Measurements from ENCODE around the gene ODAD4.

Gene ODAD4

GRCh38 chr17:41943492-41943891, 13.1 kb downstream of the ODAD4 start:
- no peak for DNase-seq

DNA sequence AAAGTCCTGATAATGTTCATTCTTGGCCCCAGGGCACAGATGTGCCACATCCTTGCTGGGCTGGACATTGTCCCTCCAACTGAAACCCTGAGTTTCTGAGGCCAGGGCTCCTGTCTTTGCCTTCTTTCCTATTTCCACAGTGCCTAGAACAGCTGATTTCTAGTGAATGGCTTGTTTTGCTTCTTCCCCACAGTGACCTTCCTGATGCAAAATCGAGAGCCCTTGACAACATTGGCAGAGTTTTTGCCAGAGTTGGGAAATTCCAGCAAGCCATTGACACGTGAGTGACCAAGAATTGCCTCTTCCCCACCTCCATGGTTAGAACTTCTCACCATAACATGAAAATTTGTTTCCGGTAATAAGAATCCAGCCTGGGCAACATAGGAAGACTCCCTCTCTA, 14.5 kb downstream of the ODAD4 start:
- DNase-seq = no peak

GRCh38 chr17:41948762-41949460, 18.5 kb downstream of the ODAD4 start:
- DNase-seq = no peak

DNA sequence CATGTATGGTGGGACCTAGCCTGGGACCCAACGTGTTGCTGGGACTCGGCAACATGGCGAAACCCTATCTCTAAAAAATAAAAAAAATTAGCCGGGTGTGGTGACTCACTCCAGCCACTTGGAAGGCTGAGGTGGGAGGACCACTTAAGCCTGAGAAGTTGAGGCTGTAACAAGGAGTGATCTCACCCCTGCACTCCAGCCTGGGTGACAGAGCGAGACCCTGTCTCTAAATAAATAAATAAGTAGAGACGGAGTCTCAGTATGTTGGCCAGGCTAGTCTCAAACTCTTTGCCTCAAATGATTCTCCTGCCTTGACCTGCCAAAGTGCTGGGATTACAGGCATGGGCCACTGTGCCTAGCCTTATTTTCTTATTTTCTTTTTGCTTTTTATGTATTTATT, 26.1 kb downstream of the ODAD4 start:
- no peak for DNase-seq

GRCh38 chr17:41957031-41957868, 26.8 kb downstream of the ODAD4 start:
- no peak for DNase-seq

DNA sequence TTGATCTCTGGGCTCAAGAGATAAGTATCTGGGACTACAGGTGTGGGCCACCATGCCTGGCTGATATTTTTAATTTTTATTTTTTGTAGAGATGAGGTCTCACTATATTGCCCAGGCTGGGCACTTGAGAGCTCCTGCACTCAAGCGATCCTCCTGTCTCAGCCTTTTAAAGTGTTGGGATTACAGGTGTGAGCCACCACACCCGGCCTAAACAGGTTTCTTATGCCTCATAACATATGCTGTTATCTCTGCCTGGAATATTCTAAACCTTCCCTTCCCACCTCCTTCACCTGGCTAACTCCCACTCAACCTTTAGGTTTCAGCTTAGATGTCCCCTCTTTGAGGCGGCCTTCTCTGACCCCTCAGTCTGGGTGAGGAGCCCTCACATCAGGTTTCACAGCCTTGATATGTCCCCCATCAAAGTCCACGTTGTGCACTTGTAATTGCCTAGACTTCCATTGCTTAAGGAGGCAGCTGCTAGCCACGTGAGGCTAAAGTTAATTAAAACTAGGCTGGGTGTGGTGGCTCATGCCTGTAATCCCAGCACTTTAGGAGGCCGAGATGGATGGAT, 27.5 kb downstream of the ODAD4 start:
- no peak for DNase-seq

- no peak for DNase-seq
Observed at GRCh38 chr17:41959030-41959335, 28.6 kb downstream of the ODAD4 start.

- DNase-seq = no peak
Observed at GRCh38 chr17:41959336-41960095, 29.1 kb downstream of the ODAD4 start.

DNA sequence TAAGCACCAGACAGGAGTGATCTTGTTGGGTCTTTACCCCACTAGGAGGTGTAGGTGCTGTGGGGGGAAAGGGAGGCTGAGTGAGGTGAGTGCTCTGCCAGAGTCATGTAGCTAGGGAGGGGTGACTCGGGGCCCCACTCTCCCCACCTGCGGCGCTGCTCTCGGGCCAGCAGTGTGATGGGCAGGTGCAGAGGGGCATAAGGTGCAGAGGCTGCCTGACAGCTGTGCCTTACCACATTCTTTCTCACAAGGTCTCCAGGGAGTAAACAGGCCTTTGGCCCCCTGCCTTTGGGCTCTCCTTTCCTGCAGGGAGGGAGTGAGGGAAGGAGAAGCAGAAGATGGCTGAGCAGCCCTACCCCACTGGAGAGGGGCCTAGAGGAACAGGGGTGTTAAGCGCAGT, 31.7 kb downstream of the ODAD4 start:
- DNase-seq = no peak

DNA sequence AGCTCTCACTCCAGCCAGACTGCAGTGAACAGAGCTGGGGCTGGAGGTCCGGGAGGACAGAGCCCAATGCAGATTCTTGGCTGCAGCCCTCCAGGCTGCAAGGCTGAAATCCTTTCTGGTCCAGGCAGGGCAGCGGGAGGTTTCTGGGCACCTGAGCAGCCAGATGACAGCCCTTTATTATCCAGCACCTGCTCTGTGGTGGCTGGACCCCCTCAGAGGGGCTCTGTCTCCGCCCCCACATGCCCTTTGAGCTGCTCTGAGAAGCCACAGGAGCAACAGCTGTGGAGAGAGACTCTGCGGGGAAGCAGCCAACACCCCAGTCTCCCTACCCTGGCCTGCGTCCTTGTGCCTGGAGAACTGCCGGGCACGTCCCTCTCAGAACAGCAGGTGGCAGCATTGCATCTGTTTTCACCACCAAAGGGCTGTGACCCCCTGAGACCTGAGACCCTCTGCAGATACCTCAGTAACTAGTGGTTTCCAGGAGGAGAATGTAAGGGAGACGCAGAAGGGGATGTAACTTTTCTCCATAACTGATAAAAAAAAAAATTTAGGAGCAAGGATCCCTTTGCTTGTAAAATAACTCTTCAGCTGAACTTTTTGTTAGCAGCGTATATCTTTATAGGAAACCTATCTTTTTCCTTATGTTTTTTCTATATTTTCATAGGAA, 32.5 kb downstream of the ODAD4 start:
- DNase-seq = peak; percentile 18

GRCh38 chr17:41965694-41966462, 35.5 kb downstream of the ODAD4 start:
- DNase-seq = peak; percentile 94

DNA sequence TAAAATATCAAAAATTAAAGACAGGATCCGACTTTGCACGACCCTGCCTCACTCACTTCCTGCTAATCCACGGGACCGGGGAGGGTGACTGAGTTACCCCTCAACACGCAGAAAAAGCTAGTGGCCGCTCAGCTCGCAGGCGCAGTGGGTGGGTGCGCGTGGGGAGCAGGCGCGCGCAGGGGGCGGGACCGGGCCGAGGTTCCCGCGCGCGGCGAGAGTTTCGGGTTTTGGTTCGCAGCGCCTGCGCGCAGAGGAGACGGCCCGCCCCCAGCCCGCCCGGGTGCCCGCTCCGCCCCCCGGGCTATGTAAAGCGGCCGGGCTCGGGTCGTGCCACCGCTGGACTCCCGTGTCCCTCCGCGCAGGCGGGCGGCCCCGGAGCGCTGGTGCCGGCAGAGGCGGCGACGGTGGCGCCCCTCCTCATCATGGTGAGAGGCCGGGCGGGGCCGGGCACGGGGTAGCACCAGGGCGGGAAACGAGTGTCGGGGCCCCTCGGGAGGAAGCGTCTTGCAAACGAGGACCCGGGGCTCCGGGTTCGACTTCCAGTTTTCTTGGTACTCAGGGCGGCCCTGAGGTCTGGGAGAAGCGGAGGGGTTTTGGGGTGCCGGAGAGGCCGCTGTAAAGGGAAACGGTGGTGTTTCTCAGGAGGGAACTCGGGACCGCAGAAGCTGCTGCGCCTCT, 36.2 kb downstream of the ODAD4 start, which contains the start of gene CNP:
CNP (plus strand) TSS at position 333 of the 678 bp plus-strand sequence; CDS start at position 423, 90 bp downstream.
- peak; percentile 65 for DNase-seq

- no peak for DNase-seq
Observed at GRCh38 chr17:41967141-41967920, 36.9 kb downstream of the ODAD4 start.

DNA sequence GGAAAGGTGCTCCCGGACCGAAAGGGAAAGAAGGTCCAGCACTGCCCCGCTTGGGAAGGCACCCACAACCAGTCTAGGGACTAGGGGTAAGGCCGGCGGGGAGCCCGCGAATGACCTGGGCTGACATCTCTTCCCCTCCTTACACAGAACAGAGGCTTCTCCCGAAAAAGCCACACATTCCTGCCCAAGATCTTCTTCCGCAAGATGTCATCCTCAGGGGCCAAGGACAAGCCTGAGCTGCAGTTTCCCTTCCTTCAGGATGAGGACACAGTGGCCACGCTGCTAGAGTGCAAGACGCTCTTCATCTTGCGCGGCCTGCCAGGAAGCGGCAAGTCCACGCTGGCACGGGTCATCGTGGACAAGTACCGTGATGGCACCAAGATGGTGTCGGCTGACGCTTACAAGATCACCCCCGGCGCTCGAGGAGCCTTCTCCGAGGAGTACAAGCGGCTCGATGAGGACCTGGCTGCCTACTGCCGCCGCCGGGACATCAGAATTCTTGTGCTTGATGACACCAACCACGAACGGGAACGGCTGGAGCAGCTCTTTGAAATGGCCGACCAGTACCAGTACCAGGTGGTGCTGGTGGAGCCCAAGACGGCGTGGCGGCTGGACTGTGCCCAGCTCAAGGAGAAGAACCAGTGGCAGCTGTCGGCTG, 37.6 kb downstream of the ODAD4 start:
- no peak for DNase-seq

GRCh38 chr17:41968676-41969075, 38.3 kb downstream of the ODAD4 start:
- no peak for DNase-seq

DNA sequence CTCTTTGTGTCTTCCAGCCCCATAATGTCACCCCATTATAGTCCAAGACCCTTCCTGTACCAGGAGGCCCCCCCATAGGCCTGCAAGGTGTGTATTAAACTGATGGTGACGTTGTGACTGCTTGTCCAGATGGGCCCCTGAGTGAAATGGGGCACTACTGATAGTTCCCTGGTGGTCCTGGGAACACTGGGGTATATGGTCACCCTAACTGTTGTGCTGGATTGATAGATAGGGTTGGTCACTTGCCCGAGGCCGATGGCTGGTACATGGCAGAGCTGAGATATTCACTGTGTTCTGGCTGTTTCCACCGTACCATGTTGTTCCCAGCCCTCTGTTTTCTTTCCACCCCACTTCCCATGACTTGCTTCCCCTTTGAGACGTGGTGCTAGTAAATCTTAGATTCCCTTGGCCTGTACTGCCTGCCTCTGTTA, 40.5 kb downstream of the ODAD4 start:
- DNase-seq = no peak

DNA sequence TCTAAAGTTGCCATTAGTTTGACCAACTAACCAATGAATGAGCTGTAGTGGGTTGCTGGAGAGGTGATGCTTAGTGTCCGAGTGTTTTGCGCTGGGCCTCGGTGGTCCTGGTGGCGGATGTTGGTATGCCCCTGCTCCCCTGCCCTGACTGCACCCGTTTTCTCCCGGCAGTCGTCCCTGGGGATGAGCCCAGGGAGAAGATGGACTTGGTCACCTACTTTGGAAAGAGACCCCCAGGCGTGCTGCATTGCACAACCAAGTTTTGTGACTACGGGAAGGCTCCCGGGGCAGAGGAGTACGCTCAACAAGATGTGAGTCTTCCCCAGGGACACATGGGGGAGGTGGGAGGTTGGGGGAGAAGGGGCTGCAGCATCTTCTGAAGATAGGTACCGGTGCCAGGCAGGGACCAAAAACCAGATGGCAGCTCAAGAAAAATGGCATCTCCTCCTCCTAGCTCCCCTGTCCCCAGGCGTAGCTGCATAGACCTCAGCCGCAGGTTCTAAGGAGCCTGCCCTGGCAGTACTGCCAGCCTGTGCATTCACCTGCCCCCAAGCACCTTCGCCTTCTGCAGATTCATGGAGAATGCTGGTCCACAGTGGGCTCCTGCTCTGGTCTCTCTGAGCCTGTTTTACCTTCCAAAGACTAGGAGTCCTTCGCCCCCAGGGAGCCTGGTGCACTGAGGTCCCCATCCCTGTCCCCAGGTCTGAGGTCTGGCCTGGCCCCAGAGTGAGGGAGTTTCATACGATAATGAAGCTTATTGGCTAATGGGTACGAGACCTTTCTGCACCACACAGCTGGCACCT, 41.5 kb downstream of the ODAD4 start:
- DNase-seq = no peak

- DNase-seq = peak; percentile 34
Observed at GRCh38 chr17:41972571-41973407, 42.4 kb downstream of the ODAD4 start.
